ENCODE data around the gene FOXP1. TPM values are rescaled to one million over a fixed set of nuclear protein-coding genes. Genes with fewer than 3 reads are reported as not detected.

Gene FOXP1
- total and polyA plus RNA-seq, 2 of the 8 experiments (the other 6 are each of a cell fraction or from before 2014, with no cell fraction given), result 13.9 to 25.4 TPM

- Histone ChIP-seq H3K79me1 (ENCODE audit: low read depth, low read length) (no peaks in the 10 kb centered on the region), H2BK20ac (ENCODE audit: low read length) (no peak overlapping the region), H4K91ac (replicated peaks; ENCODE audit: insufficient read length, low read length) (no peak overlapping the region), H3K27me3 (replicated peaks in 1 of 4; ENCODE audit: control insufficient read depth in 3 of 4, extremely low read depth in 1 of 4, insufficient read depth in 3 of 4, low read length in 3 of 4) (no peaks in the 10 kb centered on the region), H3K4me1 (replicated peaks in 1 of 4; ENCODE audit: control insufficient read depth in 3 of 4, insufficient read depth in 4 of 4, low read length in 3 of 4) (peaks cover 0 to 9% (median 6%) of the 10 kb centered on the region in 4 experiments; a peak in 4 of 7 replicates), H3K79me2 (ENCODE audit: control insufficient read depth in 1 of 2, insufficient read depth in 2 of 2, low read length in 2 of 2) (no peaks in the 10 kb centered on the region), H3K4ac (replicated peaks; ENCODE audit: insufficient read length, low read depth, low read length) (no peak overlapping the region), H3K23me2 (ENCODE audit: low read depth, low read length) (peaks cover 2% of the 10 kb centered on the region; the same call in 1 of the 2 replicates), H3K4me2 (ENCODE audit: insufficient read depth in 1 of 2, low read depth in 2 of 2, low read length in 2 of 2) (no peak overlapping the region), H2BK120ac (replicated peaks; ENCODE audit: low read depth, low read length) (no peak overlapping the region), H4K8ac (ENCODE audit: extremely low read depth, insufficient read depth, low read length) (no peak overlapping the region; the same call in 1 of the 2 replicates), H2AFZ (ENCODE audit: low read length) (no peak overlapping the region), H3K36me3 (ENCODE audit: control insufficient read depth in 2 of 4, insufficient read depth in 4 of 4, low read length in 3 of 4) (0 out of 8 replicates have a peak, but pooled peaks cover 0 to 2% (median 0%) of the 10 kb centered on the region in 4 experiments), H2BK5ac (ENCODE audit: low read depth, low read length) (no peak overlapping the region), H3K23ac (ENCODE audit: insufficient read length) (no peak overlapping the region), H2BK15ac (ENCODE audit: low read length) (no peak overlapping the region), H2AK5ac (ENCODE audit: low read depth, low read length) (no peak overlapping the region), H3K9ac (replicated peaks in 1 of 4; ENCODE audit: extremely low read depth in 1 of 4, low read depth in 3 of 4, low read length in 3 of 4) (no peak overlapping the region), H3K14ac (ENCODE audit: insufficient read length) (no peak overlapping the region), H3K9me3 (ENCODE audit: insufficient read depth in 2 of 2, low read depth in 1 of 2, low read length in 1 of 2) (no peaks in the 10 kb centered on the region), H4K20me1 (replicated peaks in 1 of 2; ENCODE audit: control insufficient read depth in 1 of 2, insufficient read depth in 2 of 2, low read length in 2 of 2) (no peaks in the 10 kb centered on the region), H3K56ac (replicated peaks; ENCODE audit: insufficient read length, low read depth, low read length) (no peak overlapping the region), H2BK12ac (ENCODE audit: low read depth, low read length) (no peak overlapping the region), H3K27ac (ENCODE audit: low read depth, low read length) (no peak overlapping the region), H3K18ac (ENCODE audit: extremely low read depth, low read length) (no peak overlapping the region), H3K4me3 (ENCODE audit: extremely low read depth in 1 of 4, insufficient read depth in 2 of 4, low read depth in 3 of 4, low read length in 4 of 4) (no peak overlapping the region), H4K5ac (ENCODE audit: insufficient read length, low read depth, low read length) (no peak overlapping the region)
- CTCF ChIA-PET (ENCODE audit: partially characterized antibody), result interaction anchor here (1.2 to 1.3 kb wide), 2 partner anchors 11 to 15 kb away, joined by 3 read pairs; no protein-coding TSS in a partner anchor
- 89% methylated on average over 17 of the region's 17 CpGs; no CpG with 5 or more reads in 1 of the 2 experiments for WGBS, 2 experiments (ENCODE audit: extremely low coverage in 1 of 2, insufficient coverage in 1 of 2, insufficient read length in 1 of 2, insufficient replicate concordance in 2 of 2, low coverage in 1 of 2, low lambda C conversion rate in 2 of 2, missing lambda C conversion rate in 1 of 2)
- no peak for FAIRE-seq
- POLR2A ChIA-PET (ENCODE audit: partially characterized antibody), result no interaction called here
- no peak for DNase-seq (ENCODE audit: low read depth in 1 of 2, low spot score in 2 of 2)
- TF ChIP-seq FOSL1 (IDR thresholded peaks at IDR 0.05; ENCODE audit: insufficient read depth, low read depth, low read length) (no peak), TCF12 (IDR thresholded peaks at IDR 0.05; ENCODE audit: low read depth, low read length) (no peak), RFX5 (IDR thresholded peaks at IDR 0.05; ENCODE audit: borderline replicate concordance, low read depth, low read length) (no peak), SIX5 (IDR thresholded peaks at IDR 0.05; ENCODE audit: low read depth, low read length) (no peak), CHD2 (IDR thresholded peaks at IDR 0.05; ENCODE audit: low read length) (no peak), SIRT6 (IDR thresholded peaks at IDR 0.05; ENCODE audit: low read length) (no peak), POLR2A (IDR thresholded peaks at IDR 0.05; ENCODE audit: control extremely low read depth in 1 of 2, low read depth in 2 of 2, low read length in 2 of 2) (no peak), JUND (IDR thresholded peaks at IDR 0.05; ENCODE audit: low read length) (no peak), POU5F1 (IDR thresholded peaks at IDR 0.05; ENCODE audit: low read depth, low read length) (no peak), RXRA (IDR thresholded peaks at IDR 0.05; ENCODE audit: insufficient read depth, low read depth, low read length) (no peak), SAP30 (IDR thresholded peaks at IDR 0.05; ENCODE audit: insufficient read depth, insufficient replicate concordance, low read length) (no peak), BCL11A (IDR thresholded peaks at IDR 0.05; ENCODE audit: low read depth in 2 of 2, low read length in 2 of 2) (no peak), YY1 (IDR thresholded peaks at IDR 0.05; ENCODE audit: low read depth, low read length) (no peak), HDAC6 (IDR thresholded peaks at IDR 0.05; ENCODE audit: low read depth, low read length) (no peak)
Measured at GRCh38 chr3:71432044-71432975, 151.2 kb downstream of the FOXP1 start.

Data from H1 (cell line).